C4-2B (cell line): ENCODE data around the gene PCMTD2.

ENCODE experiments used
- H3K27ac ChIP-seq: fragments of 450-650 bp; 2 replicates; pipeline ENCODE4 v1.5.1; 2017
- ZFX ChIP-seq: fragments of 450-650 bp; IDR thresholded peaks from 2 replicates; pipeline ENCODE4 v1.6.1; 2017
- TF ChIP-seq, protein P1 (sequence below): fragments of 450-650 bp; conservative IDR thresholded peaks from 2 replicates; pipeline ENCODE4 v1.5.1; 2017; ENCODE audit warnings: mild to moderate bottlenecking

PCMTD2 gene

DNA sequence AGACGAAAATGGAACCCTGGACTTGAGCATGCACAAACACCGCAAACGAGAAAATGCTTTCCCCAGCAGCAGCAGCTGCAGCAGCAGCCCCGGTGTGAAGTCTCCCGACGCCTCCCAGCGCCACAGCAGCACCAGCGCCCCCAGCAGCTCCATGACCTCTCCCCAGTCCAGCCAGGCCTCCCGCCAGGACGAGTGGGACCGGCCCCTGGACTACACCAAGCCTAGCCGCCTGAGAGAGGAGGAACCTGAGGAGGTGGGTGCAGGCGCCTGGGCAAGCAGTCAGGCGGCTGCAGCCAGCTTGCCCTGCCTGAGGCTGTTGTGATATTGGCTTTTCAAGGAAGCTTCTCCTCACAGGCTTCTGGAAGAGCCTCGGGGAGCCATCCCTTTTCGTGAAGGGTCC lies 35.8 kb upstream of the PCMTD2 start:
- TF ChIP-seq, protein P1, sequence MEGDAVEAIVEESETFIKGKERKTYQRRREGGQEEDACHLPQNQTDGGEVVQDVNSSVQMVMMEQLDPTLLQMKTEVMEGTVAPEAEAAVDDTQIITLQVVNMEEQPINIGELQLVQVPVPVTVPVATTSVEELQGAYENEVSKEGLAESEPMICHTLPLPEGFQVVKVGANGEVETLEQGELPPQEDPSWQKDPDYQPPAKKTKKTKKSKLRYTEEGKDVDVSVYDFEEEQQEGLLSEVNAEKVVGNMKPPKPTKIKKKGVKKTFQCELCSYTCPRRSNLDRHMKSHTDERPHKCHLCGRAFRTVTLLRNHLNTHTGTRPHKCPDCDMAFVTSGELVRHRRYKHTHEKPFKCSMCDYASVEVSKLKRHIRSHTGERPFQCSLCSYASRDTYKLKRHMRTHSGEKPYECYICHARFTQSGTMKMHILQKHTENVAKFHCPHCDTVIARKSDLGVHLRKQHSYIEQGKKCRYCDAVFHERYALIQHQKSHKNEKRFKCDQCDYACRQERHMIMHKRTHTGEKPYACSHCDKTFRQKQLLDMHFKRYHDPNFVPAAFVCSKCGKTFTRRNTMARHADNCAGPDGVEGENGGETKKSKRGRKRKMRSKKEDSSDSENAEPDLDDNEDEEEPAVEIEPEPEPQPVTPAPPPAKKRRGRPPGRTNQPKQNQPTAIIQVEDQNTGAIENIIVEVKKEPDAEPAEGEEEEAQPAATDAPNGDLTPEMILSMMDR = no peak
- no peak for TF ChIP-seq ZFX
- H3K27ac ChIP-seq = no peak overlapping the region

DNA sequence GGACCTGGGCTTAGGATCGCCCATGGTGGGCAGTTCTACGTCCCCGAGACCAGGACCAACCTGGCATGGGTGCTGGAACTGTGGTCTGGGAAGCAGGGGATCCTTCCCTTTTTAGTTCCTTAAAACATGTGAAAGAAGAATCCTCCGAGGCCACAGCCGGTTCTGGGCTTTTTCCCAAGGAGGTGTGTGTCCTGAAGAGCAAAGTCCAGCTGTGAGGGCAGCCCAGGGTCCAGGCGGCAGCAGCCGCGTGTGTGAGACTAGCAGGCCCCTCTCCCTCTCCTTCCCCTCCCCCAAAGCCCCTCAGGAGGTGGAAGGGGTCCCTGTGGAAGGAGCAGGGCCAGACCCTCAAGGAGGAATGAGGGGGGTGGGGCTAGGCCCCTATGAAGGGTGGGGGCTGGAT lies 35.1 kb upstream of the PCMTD2 start:
- TF ChIP-seq ZFX = no peak
- TF ChIP-seq, protein P1 = no peak
- H3K27ac ChIP-seq = no peak overlapping the region

DNA sequence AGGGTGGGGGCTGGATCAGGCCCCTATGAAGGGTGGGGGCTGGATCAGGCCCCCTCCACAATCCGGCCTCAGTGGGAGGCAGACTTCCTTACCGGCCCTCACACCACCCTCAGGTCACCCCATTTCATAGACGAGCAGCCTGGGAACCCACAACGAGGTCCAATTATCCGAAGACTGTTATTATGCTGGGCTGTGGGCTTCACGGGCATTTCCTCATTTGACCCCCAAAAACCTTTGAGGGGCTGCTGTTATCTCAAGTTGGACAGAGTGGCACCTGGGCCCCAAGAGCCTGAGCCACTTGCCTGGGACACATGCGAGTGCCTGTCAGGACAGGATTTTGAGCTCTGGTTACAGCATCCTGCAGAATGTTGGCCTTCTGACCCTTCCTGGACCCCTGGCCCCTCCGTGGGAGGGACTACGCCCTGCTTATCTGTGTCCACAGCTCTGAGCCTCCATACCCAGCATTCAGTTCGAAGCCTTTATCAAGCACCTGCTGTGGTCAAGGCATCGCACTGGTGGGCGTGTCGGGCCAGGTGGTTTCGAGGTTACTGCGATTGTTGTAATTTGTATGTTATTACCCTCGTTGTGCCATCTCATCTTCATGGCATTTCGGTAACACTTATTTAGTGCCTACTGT lies 34.5 kb upstream of the PCMTD2 start:
- TF ChIP-seq, protein P1 = no peak
- no peak for TF ChIP-seq ZFX
- H3K27ac ChIP-seq = no peak overlapping the region

DNA sequence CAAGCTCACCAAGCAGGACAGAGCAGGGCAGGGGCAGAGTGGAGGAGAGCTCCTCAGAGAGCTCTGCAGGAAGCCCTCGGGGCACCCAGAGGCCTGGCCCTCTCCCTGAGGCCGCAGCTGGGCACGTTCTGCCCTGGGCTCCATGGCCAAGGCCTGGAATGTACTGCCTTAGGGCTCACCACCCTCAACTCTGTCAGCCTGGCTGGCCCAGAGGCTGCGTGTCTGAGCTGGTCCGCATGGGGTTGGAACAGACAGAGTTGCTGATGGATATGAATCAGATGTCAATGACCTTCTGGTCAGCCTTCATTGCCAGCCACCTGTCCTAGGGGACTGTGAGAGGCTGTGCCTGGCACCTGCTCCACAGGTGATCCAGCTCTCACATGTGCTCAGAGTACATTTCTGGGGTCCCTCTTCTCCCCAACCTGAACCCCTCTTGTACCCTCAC lies 33.2 kb upstream of the PCMTD2 start:
- H3K27ac ChIP-seq = no peak overlapping the region
- TF ChIP-seq ZFX = no peak

DNA sequence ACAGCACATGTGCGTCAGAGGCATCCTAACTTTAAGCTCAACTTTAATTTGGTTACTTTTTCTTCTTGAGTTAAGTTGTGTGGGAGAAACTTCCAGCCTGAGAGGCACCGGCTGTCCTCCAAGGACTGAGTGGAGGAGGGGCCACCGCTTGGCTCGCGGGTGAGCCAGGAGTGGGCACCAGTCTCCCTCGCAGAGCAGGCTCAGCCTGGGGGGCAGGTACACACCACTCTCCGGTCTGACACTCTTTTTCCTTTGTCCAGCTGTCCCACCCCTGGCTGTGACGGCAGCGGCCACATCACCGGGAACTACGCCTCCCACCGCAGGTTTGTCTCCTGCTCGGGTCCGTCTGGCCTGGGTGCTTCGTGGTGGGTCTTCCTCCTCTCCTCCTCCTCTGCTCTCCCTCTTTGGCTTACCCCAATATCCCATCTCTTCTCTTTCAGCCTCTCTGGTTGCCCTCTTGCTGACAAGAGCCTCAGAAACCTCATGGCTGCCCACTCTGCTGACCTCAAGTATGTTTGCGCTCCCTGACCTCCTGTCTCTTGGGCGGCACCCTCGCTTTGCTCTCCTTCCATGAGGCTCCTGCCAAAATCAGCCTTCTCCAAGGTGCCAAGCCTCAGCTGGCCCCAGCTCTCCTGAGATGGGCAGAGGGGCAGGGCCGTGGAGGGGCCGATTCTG lies 32.6 kb upstream of the PCMTD2 start:
- TF ChIP-seq, protein P1 = no peak
- TF ChIP-seq ZFX = no peak
- H3K27ac ChIP-seq = no peak overlapping the region

DNA sequence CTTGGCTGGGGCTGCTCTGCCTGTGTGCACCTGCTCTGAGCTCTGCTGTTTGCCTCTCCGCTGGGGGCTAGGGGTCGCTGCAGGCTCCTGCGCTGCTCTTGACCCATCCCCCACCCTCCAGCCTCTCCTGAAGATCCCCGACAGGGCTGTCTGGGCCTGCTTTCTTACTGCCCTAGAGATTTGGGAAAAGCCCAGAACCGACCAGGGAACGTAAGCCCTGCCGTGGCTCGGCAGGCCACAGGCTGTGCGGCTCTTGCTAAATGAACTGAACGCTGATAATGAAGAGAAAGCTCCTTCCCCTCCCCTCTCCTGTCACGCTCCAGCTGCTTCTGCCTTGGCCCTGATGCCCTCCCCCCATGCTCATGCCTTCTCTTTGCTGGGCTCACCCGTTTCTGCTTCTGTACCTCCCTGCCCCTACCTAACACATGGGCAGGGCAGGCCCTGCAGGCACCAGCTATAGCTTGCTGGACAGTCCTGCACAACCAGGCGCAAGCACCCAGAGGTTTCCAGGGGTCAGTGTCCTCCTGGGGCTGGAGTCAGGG lies 32.0 kb upstream of the PCMTD2 start:
- TF ChIP-seq, protein P1 = no peak
- no peak for TF ChIP-seq ZFX
- H3K27ac ChIP-seq = no peak overlapping the region

DNA sequence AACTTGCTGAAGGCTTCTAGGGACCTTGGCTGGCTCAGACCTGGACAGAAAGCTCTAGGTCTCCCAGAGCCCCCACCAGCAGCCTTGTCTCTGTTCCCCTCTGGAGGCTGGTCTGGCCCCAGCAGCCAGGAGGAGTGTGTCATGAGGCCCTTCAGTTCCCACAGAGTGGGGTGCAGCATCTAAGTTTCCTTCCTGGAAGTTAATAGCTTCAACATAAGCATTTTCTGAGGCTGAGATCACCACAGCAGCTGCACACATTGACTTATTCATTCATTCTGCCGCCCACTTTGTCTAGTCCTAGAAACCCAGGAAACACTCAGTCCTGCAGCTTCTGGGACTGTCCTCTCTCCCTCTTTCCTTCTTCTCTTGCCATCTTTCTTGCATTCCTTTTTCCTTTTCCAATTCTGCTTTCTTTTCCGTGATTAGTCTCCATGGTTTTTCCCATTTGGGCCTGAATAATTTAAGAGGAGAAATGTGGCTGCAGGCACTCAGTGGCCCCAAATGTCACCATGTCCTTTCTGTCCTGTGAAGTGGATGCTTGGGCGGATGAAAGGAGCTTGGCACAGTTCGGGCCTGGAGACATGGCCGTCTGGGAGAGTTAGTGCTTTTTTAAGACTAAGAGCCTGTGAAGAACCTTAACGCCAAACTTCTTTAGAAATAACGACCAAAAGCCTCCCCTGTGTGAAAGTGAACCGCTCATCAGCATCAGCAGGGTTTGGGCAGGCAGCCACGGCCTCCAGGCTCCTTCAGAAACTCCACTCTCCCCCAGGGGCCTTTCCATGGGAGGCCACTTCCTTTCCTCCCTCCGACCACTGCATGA lies 31.0 kb upstream of the PCMTD2 start:
- TF ChIP-seq ZFX = no peak
- TF ChIP-seq, protein P1 = no peak
- no peak overlapping the region for H3K27ac ChIP-seq
